GM21381 (cell line): ENCODE data around the gene GTF2F2.

Experiments used
- ATAC-seq: cut with Tn5 transposase; IDR thresholded peaks from one replicate; pipeline ENCODE4 v1.9.1; 2021; ENCODE audit warnings: mild to moderate bottlenecking, moderate library complexity; ENCODE audit not compliant: unreplicated experiment

GTF2F2 gene

DNA sequence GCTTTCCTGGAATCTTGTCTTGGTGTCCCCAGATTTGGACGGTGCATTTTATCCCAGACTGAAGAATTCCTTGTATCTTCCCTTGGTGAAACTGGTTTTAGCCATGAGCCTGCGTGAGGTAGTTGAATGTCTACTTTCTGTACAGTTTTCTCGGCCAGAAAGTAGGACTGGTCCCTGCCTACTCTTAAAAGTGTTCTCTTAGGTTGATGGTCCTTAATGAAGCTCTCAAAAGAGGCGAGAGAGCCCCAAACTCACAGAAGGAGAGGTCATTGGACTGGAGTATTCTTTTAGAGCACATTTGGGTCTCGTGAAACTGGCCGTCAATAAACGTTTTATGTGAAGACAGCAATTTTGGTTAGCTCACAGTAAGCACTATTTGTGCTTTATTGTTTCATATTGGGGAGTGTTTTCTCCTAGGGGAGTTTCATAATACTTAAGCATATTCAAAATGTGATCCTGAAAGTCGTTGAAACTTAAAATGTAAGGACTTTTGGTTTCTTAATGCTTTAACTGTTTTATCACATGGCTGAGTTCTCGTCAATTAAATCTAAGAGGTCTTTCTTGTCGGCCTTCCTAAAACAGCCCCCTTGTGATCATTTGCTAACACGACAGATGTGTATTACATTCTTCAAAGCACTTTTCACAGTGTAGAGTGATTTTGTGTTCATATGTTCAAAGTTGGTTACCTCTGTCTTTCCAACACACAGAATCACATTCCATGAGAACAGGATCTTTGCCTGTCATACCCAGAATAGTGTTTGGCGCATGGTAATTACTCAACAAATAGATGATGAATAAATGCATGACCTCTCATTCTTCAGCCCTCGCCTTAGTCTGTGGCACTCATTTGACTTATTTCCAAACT, 889 bp downstream of the GTF2F2 start:
- ATAC-seq = peak; percentile 2

DNA sequence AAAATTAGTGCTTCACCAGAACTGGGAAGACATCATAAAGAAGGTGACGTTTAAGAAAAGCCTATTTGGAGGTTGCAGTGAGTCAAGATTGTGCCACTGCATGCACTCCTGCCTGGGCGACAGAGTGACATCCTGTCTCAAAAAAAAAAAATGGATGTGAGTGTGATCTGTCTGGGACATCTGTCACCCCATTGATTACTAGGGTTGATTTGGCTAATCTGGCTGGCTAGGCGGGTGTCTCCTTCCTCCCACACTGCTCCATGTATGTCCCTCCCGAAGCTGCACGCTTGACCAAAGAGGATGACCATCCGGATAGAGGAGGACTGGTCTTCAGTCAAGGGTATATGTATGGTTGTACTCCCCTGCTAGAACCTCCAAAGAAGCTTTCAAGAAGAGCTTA, 2.6 kb downstream of the GTF2F2 start:
- ATAC-seq = no peak

DNA sequence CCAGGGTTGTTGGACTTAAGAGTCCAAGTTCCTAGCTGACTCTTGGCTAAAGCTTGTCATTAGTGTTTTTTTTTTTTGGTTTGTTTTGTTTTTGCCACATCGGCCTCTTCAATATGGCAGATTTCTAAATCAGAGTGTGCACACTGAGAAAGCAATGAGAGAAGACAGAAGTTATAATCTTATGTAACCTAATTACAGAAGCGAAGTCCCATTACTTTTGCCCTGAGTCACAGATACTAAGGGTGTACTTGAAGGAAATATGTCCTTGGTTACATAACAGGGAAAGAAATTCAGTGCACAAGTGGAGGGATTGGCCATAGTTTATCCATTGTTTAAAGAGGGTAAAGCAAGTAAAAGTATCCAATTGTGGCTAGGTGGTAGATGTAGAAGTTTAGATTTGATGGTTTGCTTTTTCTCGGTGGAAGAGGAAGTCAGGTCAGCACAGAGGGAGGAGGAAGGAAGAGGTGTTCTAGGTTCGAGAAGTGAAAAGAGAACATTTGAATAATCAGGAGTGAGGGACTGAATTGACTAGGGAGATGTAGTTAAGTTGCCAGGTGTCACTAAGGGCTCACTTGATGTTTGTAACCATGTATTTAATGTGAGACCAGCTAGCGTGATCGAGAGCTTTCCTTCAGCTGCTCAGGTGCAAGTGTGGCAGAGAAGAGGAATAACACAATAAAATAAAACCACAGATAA, 12.2 kb downstream of the GTF2F2 start:
- ATAC-seq = peak; percentile 96

GRCh38 chr13:45133396-45134118, 13.2 kb downstream of the GTF2F2 start:
- no peak for ATAC-seq

- no peak for ATAC-seq
These were observed 16.6 kb downstream of the GTF2F2 start for GRCh38 chr13:45136741-45137504.

DNA sequence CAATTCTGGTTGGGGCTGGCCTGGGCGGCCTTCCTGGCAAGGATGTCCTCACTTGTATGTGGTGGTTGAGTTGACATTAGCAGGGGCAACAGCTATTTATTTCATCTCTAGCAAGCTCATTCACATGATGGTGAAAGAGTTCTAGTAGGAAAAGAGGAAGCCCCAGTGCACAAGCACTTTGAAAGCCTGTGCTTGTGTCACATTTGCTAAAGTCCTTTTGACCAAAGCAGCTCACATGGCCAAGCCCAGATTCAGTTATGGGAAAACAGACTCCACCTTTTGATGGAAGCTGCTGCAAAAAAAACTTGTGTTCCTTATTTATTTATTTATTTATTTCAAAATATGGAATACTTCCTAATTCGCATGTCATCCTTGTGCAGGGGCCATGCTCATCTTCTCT, 17.2 kb downstream of the GTF2F2 start:
- ATAC-seq = no peak

- no peak for ATAC-seq
These were observed 18.0 kb downstream of the GTF2F2 start for GRCh38 chr13:45138282-45138681.

- ATAC-seq = no peak
These were observed 21.1 kb downstream of the GTF2F2 start for GRCh38 chr13:45141369-45141768.

GRCh38 chr13:45142440-45143345, 22.4 kb downstream of the GTF2F2 start:
- ATAC-seq = no peak

GRCh38 chr13:45143346-45143751, 23.0 kb downstream of the GTF2F2 start:
- no peak for ATAC-seq

- ATAC-seq = no peak
These were observed 29.7 kb downstream of the GTF2F2 start for GRCh38 chr13:45149964-45150363.

- ATAC-seq = no peak
These were observed 36.5 kb downstream of the GTF2F2 start for GRCh38 chr13:45156565-45157361.

DNA sequence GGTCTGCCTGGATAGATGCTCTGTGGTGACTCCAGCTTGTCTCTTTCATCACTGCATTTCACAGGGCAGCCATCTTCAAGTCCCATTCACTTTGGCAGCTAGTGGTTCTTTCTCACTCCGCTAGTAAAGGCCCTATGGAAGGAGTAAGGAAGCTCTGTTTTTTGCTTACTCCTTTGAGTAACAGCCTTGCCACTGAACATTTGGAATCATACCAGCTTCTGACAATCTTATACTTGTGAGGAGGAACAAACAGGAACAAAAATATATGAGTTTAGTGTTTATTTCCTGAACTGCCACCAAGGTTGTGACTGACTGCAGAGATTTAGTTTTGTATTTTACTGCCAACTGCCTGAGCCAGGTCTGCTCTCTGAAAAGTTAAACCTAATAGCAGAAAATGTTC, 41.9 kb downstream of the GTF2F2 start:
- no peak for ATAC-seq

- ATAC-seq = no peak
These were observed 42.5 kb downstream of the GTF2F2 start for GRCh38 chr13:45162821-45163220.

DNA sequence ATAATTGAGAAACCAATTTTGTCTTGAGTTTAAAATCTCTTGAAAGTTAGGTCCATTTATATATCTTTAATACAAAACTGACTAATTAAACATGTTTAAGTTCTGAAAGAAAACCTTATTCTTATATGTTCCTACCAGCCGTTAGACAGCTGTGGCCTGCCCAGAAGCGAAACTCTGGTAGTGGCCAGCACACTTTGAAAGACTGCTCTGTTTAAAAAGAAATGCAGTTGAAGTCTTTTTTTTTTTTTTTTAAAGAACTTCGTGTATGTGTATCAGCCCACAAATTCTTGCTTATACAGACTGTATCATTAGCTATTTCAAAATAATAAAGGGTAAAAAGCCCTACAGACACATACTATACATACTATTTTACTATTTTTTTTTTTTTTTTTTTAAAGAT, 46.5 kb downstream of the GTF2F2 start:
- ATAC-seq = no peak

GRCh38 chr13:45167611-45168554, 47.6 kb downstream of the GTF2F2 start:
- no peak for ATAC-seq

- no peak for ATAC-seq
These were observed 48.2 kb downstream of the GTF2F2 start for GRCh38 chr13:45168555-45168930.

- no peak for ATAC-seq
These were observed 54.2 kb downstream of the GTF2F2 start for GRCh38 chr13:45174478-45174877.
